MM.1S (cell line): Measurements from ENCODE around the gene FLAD1.

ENCODE experiments used
- DNase-seq: peaks from one replicate; pipeline ENCODE4 v3.0.0-alpha.2; 2015
- H2AFZ ChIP-seq: fragments of 300-600 bp; sonication (generic); 2 replicates; pipeline ENCODE4 v1.6.0; 2016; ENCODE audit warnings: antibody characterized with exemption, low read length
- H3F3A ChIP-seq: fragments of 300-600 bp; sonication (generic); 2 replicates; pipeline ENCODE4 v1.6.1; 2016; ENCODE audit warnings: mild to moderate bottlenecking, antibody characterized with exemption, low read length, moderate library complexity, mixed read lengths; ENCODE audit not compliant: insufficient read depth
- H3K27ac ChIP-seq: fragments of 300-600 bp; sonication (generic); 2 replicates; pipeline ENCODE4 v1.5.1; 2016; ENCODE audit warnings: mild to moderate bottlenecking, low read length
- H3K27me3 ChIP-seq: fragments of 300-600 bp; sonication (generic); replicated peaks from 2 replicates; pipeline ENCODE4 v1.6.0; 2016; ENCODE audit warnings: low read length; ENCODE audit not compliant: insufficient read depth
- H3K36me3 ChIP-seq: fragments of 300-600 bp; sonication (generic); replicated peaks from 2 replicates; pipeline ENCODE4 v1.6.1; 2016; ENCODE audit warnings: mild to moderate bottlenecking, low read length, mixed read lengths; ENCODE audit not compliant: insufficient read depth
- H3K4me1 ChIP-seq: fragments of 300-600 bp; sonication (generic); 2 replicates; pipeline ENCODE4 v1.6.1; 2016; ENCODE audit warnings: low read length, mixed read lengths
- H3K4me2 ChIP-seq: fragments of 300-600 bp; sonication (generic); 2 replicates; pipeline ENCODE4 v1.6.0; 2016; ENCODE audit warnings: low read depth, low read length
- H3K4me3 ChIP-seq: fragments of 300-600 bp; sonication (generic); 2 replicates; pipeline ENCODE4 v1.5.1; 2016; ENCODE audit warnings: low read length, mixed read lengths
- H3K79me2 ChIP-seq: fragments of 300-600 bp; sonication (generic); 2 replicates; pipeline ENCODE4 v1.6.1; 2016; ENCODE audit warnings: mixed run types, low read length, mixed read lengths
- H3K9ac ChIP-seq: fragments of 300-600 bp; sonication (generic); 2 replicates; pipeline ENCODE4 v1.6.1; 2016; ENCODE audit warnings: low read length, mixed read lengths
- H3K9me2 ChIP-seq: fragments of 300-600 bp; sonication (generic); replicated peaks from 2 replicates; pipeline ENCODE4 v1.6.1; 2016; ENCODE audit warnings: mild to moderate bottlenecking, low read length, mixed read lengths; ENCODE audit not compliant: insufficient read depth
- H3K9me3 ChIP-seq: fragments of 300-600 bp; sonication (generic); replicated peaks from 2 replicates; pipeline ENCODE4 v1.6.1; 2016; ENCODE audit warnings: mild to moderate bottlenecking, low read length, mixed read lengths; ENCODE audit not compliant: insufficient read depth
- H4K20me1 ChIP-seq: fragments of 300-600 bp; sonication (generic); 2 replicates; pipeline ENCODE4 v1.6.1; 2016; ENCODE audit warnings: mild to moderate bottlenecking, low read length, moderate library complexity, mixed read lengths; ENCODE audit not compliant: insufficient read depth
- CTCF ChIP-seq: fragments of 300-600 bp; sonication (generic); IDR thresholded peaks from 2 replicates; pipeline ENCODE4 v1.5.1; 2016; ENCODE audit warnings: antibody characterized with exemption, low read length, mixed read lengths
- EZH2 ChIP-seq: fragments of 300-600 bp; sonication (generic); optimal IDR thresholded peaks from 2 replicates; pipeline ENCODE3; 2017; ENCODE audit warnings: low read depth, mild to moderate bottlenecking, antibody characterized with exemption, low read length, mixed read lengths
- EZH2phosphoT487 ChIP-seq: fragments of 300-600 bp; sonication (generic); IDR thresholded peaks from 2 replicates; pipeline ENCODE4 v1.6.1; 2018; ENCODE audit warnings: antibody characterized with exemption, low read length

Gene FLAD1

GRCh38 chr1:155022136-155022926 lies 39.2 kb downstream of the FLAD1 start:
- no peaks in the 10 kb centered on the region for H4K20me1 ChIP-seq
- no peaks in the 10 kb centered on the region for H3K9me2 ChIP-seq
- no peaks in the 10 kb centered on the region for H3K27me3 ChIP-seq
- TF ChIP-seq EZH2 (no peak), EZH2phosphoT487 (no peak), CTCF (no peak)
- no peak overlapping the region for H3K27ac ChIP-seq
- no peak overlapping the region for H3K9ac ChIP-seq
- no peak overlapping the region for H2AFZ ChIP-seq
- H3K4me1 ChIP-seq: peaks cover 7% of the 10 kb centered on the region
- no peaks in the 10 kb centered on the region for H3K36me3 ChIP-seq
- no peaks in the 10 kb centered on the region for H3K79me2 ChIP-seq
- no peak overlapping the region for H3K4me3 ChIP-seq
- no peak for DNase-seq
- H3K9me3 ChIP-seq: no peaks in the 10 kb centered on the region
- peaks cover 9% of the 10 kb centered on the region; the same call in 1 of the 2 replicates for H3F3A ChIP-seq
- no peak overlapping the region for H3K4me2 ChIP-seq

GRCh38 chr1:155022927-155023236 lies 39.7 kb downstream of the FLAD1 start:
- H3K4me2 ChIP-seq: no peak overlapping the region
- no peaks in the 10 kb centered on the region for H3K27me3 ChIP-seq
- no peak overlapping the region for H3K4me3 ChIP-seq
- H3K9me3 ChIP-seq: no peaks in the 10 kb centered on the region
- no peak for TF ChIP-seq EZH2
- TF ChIP-seq CTCF: no peak
- TF ChIP-seq EZH2phosphoT487: no peak
- no peaks in the 10 kb centered on the region for H3K9me2 ChIP-seq
- H3K79me2 ChIP-seq: no peaks in the 10 kb centered on the region
- H3K4me1 ChIP-seq: peaks cover 2% of the 10 kb centered on the region
- no peak overlapping the region for H3K27ac ChIP-seq
- H3K36me3 ChIP-seq: no peaks in the 10 kb centered on the region
- H3K9ac ChIP-seq: no peak overlapping the region
- peaks cover 5% of the 10 kb centered on the region; the same call in 1 of the 2 replicates for H3F3A ChIP-seq
- no peaks in the 10 kb centered on the region for H4K20me1 ChIP-seq
- H2AFZ ChIP-seq: no peak overlapping the region
- DNase-seq: no peak

- Histone ChIP-seq H3K27me3 (no peaks in the 10 kb centered on the region), H3K27ac (no peak overlapping the region), H3K36me3 (no peaks in the 10 kb centered on the region), H2AFZ (no peak overlapping the region), H3K4me3 (no peak overlapping the region), H3K4me2 (no peak overlapping the region), H3K4me1 (no peaks in the 10 kb centered on the region), H4K20me1 (no peaks in the 10 kb centered on the region), H3K79me2 (no peaks in the 10 kb centered on the region), H3F3A (0 out of 2 replicates have a peak, but pooled peaks cover 4% of the 10 kb centered on the region), H3K9me2 (no peaks in the 10 kb centered on the region), H3K9ac (no peak overlapping the region), H3K9me3 (no peaks in the 10 kb centered on the region)
- TF ChIP-seq EZH2 (no peak), CTCF (no peak), EZH2phosphoT487 (no peak)
- no peak for DNase-seq
These were observed 40.5 kb downstream of the FLAD1 start for GRCh38 chr1:155023627-155024026.
